HEK293 (cell line): ENCODE data around the gene RPL15.

Experiments used
- HIC1 ChIP-seq: fragments of 450-650 bp; formaldehyde crosslinking; IDR thresholded peaks from 2 replicates; pipeline ENCODE4 v1.5.1; 2016; ENCODE audit warnings: missing biosample characterization, missing genetic modification characterization
- KLF7 ChIP-seq: fragments of 450-650 bp; formaldehyde crosslinking; IDR thresholded peaks from 2 replicates; pipeline ENCODE4 v1.5.1; 2016; ENCODE audit warnings: missing biosample characterization, missing genetic modification characterization, borderline replicate concordance
- KLF9 ChIP-seq: fragments of 450-650 bp; formaldehyde crosslinking; IDR thresholded peaks from 2 replicates; pipeline ENCODE4 v1.5.1; 2016; ENCODE audit warnings: missing biosample characterization, missing genetic modification characterization, low read depth
- OVOL3 ChIP-seq: fragments of 450-650 bp; formaldehyde crosslinking; IDR thresholded peaks from 2 replicates; pipeline ENCODE4 v1.5.1; 2016; ENCODE audit warnings: missing biosample characterization, missing genetic modification characterization
- REST ChIP-seq: fragments of 450-650 bp; formaldehyde crosslinking; IDR thresholded peaks from 2 replicates; pipeline ENCODE4 v1.5.1; 2016; ENCODE audit warnings: missing biosample characterization, missing genetic modification characterization
- TSHZ1 ChIP-seq: fragments of 450-650 bp; formaldehyde crosslinking; IDR thresholded peaks from 2 replicates; pipeline ENCODE4 v1.5.1; 2016; ENCODE audit warnings: missing biosample characterization, missing genetic modification characterization, borderline replicate concordance
- ZBTB17 ChIP-seq: fragments of 450-650 bp; formaldehyde crosslinking; IDR thresholded peaks from 2 replicates; pipeline ENCODE4 v1.5.1; 2016; ENCODE audit warnings: missing biosample characterization, missing genetic modification characterization
- ZBTB20 ChIP-seq: fragments of 450-650 bp; formaldehyde crosslinking; IDR thresholded peaks from 2 replicates; pipeline ENCODE4 v1.5.1; 2016; ENCODE audit warnings: missing biosample characterization, missing genetic modification characterization
- ZBTB26 ChIP-seq: fragments of 450-650 bp; formaldehyde crosslinking; optimal IDR thresholded peaks from 2 replicates; pipeline ENCODE3; 2016; ENCODE audit warnings: missing biosample characterization, mild to moderate bottlenecking, missing genetic modification characterization
- ZBTB48 ChIP-seq: fragments of 450-650 bp; formaldehyde crosslinking; IDR thresholded peaks from 2 replicates; pipeline ENCODE4 v1.5.1; 2016; ENCODE audit warnings: missing biosample characterization, missing genetic modification characterization
- ZIC2 ChIP-seq: fragments of 450-650 bp; formaldehyde crosslinking; IDR thresholded peaks from 2 replicates; pipeline ENCODE4 v1.5.1; 2016; ENCODE audit warnings: missing biosample characterization, missing genetic modification characterization
- ZNF174 ChIP-seq: fragments of 450-650 bp; formaldehyde crosslinking; IDR thresholded peaks from 2 replicates; pipeline ENCODE4 v1.5.0; 2017; ENCODE audit warnings: missing biosample characterization, mild to moderate bottlenecking, missing genetic modification characterization
- ZNF175 ChIP-seq: fragments of 450-650 bp; formaldehyde crosslinking; IDR thresholded peaks from 2 replicates; pipeline ENCODE4 v1.5.1; 2016; ENCODE audit warnings: missing biosample characterization, missing genetic modification characterization
- ZNF214 ChIP-seq: fragments of 450-650 bp; formaldehyde crosslinking; IDR thresholded peaks from 2 replicates; pipeline ENCODE4 v1.5.1; 2017; ENCODE audit warnings: missing biosample characterization, mild to moderate bottlenecking, missing genetic modification characterization, borderline replicate concordance
- ZNF24 ChIP-seq: fragments of 450-650 bp; formaldehyde crosslinking; IDR thresholded peaks from 2 replicates; pipeline ENCODE4 v1.5.1; 2016; ENCODE audit warnings: missing biosample characterization, missing genetic modification characterization
- ZNF280C ChIP-seq: fragments of 450-650 bp; formaldehyde crosslinking; IDR thresholded peaks from 2 replicates; pipeline ENCODE4 v1.5.1; 2016; ENCODE audit warnings: missing biosample characterization, missing genetic modification characterization
- ZNF426 ChIP-seq: fragments of 450-650 bp; formaldehyde crosslinking; IDR thresholded peaks from 2 replicates; pipeline ENCODE4 v1.5.1; 2017; ENCODE audit warnings: missing biosample characterization, missing genetic modification characterization, mild to moderate bottlenecking, inconsistent platforms, moderate library complexity
- ZNF488 ChIP-seq: fragments of 450-650 bp; formaldehyde crosslinking; IDR thresholded peaks from 2 replicates; pipeline ENCODE4 v1.5.1; 2016; ENCODE audit warnings: missing biosample characterization, missing genetic modification characterization
- ZNF521 ChIP-seq: fragments of 450-650 bp; formaldehyde crosslinking; IDR thresholded peaks from 2 replicates; pipeline ENCODE4 v1.5.1; 2017; ENCODE audit warnings: missing biosample characterization, mild to moderate bottlenecking, missing genetic modification characterization
- ZNF558 ChIP-seq: fragments of 450-650 bp; formaldehyde crosslinking; IDR thresholded peaks from 2 replicates; pipeline ENCODE4 v1.5.1; 2016; ENCODE audit warnings: missing biosample characterization, missing genetic modification characterization
- ZNF623 ChIP-seq: fragments of 450-650 bp; formaldehyde crosslinking; IDR thresholded peaks from 2 replicates; pipeline ENCODE4 v1.5.1; 2016; ENCODE audit warnings: missing biosample characterization, missing genetic modification characterization
- ZNF629 ChIP-seq: fragments of 450-650 bp; formaldehyde crosslinking; IDR thresholded peaks from 2 replicates; pipeline ENCODE4 v1.5.1; 2017; ENCODE audit warnings: missing biosample characterization, missing genetic modification characterization
- ZNF664 ChIP-seq: fragments of 450-650 bp; formaldehyde crosslinking; IDR thresholded peaks from 2 replicates; pipeline ENCODE4 v1.5.1; 2016; ENCODE audit warnings: missing biosample characterization, missing genetic modification characterization
- ZNF791 ChIP-seq: fragments of 450-650 bp; formaldehyde crosslinking; IDR thresholded peaks from 2 replicates; pipeline ENCODE4 v1.5.1; 2016; ENCODE audit warnings: missing biosample characterization, missing genetic modification characterization
- ZSCAN18 ChIP-seq: fragments of 450-650 bp; formaldehyde crosslinking; IDR thresholded peaks from 2 replicates; pipeline ENCODE4 v1.5.1; 2016; ENCODE audit warnings: missing biosample characterization, missing genetic modification characterization

RPL15 gene

GRCh38 chr3:23915537-23916108 is 1.3 kb upstream of the RPL15 start (continued):
- no peak for TF ChIP-seq TSHZ1
- TF ChIP-seq ZNF791 (tag by site-specific recombination): no peak
- TF ChIP-seq ZBTB26 (tag by site-specific recombination): no peak
- TF ChIP-seq REST (tag by site-specific recombination): no peak
- peak; percentile 76 for TF ChIP-seq ZBTB48 (tag by site-specific recombination)
- peak; percentile 99 for TF ChIP-seq ZBTB20 (tag by site-specific recombination)
- no peak for TF ChIP-seq ZNF488
- no peak; the same call in 1 of the 2 replicates for TF ChIP-seq ZNF664 (tag by site-specific recombination)
- no peak for TF ChIP-seq ZNF623 (tag by site-specific recombination)
- no peak for TF ChIP-seq ZNF521 (tag by site-specific recombination)
- 0 out of 2 replicates have a peak, but pooled peaks have one; percentile 10 for TF ChIP-seq ZNF558
- TF ChIP-seq ZBTB17 (tag by site-specific recombination): peak; percentile 99
- no peak for TF ChIP-seq ZNF174 (tag by site-specific recombination)
- peak; percentile 99 for TF ChIP-seq ZNF629
- peak; percentile 89 for TF ChIP-seq ZIC2 (tag by site-specific recombination)
- no peak for TF ChIP-seq KLF9 (tag by site-specific recombination)
- TF ChIP-seq ZNF24 (tag by site-specific recombination): peak; percentile 16; the same call in 1 of the 2 replicates
- TF ChIP-seq HIC1 (tag by site-specific recombination): no peak
- TF ChIP-seq ZNF175 (tag by site-specific recombination): no peak
- no peak for TF ChIP-seq ZNF280C
- TF ChIP-seq ZNF214 (tag by site-specific recombination): no peak
- no peak; the same call in 1 of the 2 replicates for TF ChIP-seq OVOL3 (tag by site-specific recombination)
- no peak for TF ChIP-seq ZSCAN18 (tag by site-specific recombination)
- no peak for TF ChIP-seq ZNF426 (tag by site-specific recombination)
- TF ChIP-seq KLF7 (tag by site-specific recombination): no peak
